ENCODE data around the gene SH3BP1. TPM values are rescaled to one million over a fixed set of nuclear protein-coding genes. Genes with fewer than 3 reads are reported as not detected.

The SH3BP1 gene
- total RNA-seq, 1 donor from 2014 or later, result 10.4 TPM

GRCh38 chr22:37611207-37611606, 28.3 kb upstream of the SH3BP1 start:
- Histone ChIP-seq H3K36me3 (ENCODE audit: control insufficient read depth, insufficient read depth, low read length) (peaks cover 2% of the 10 kb centered on the region), H3K27me3 (ENCODE audit: control insufficient read depth, insufficient read depth, low read length) (no peaks in the 10 kb centered on the region), H3K4me3 (ENCODE audit: low read depth, low read length) (no peak overlapping the region)
- no peak for DNase-seq (ENCODE audit: low read depth)
- TF ChIP-seq, protein P1, sequence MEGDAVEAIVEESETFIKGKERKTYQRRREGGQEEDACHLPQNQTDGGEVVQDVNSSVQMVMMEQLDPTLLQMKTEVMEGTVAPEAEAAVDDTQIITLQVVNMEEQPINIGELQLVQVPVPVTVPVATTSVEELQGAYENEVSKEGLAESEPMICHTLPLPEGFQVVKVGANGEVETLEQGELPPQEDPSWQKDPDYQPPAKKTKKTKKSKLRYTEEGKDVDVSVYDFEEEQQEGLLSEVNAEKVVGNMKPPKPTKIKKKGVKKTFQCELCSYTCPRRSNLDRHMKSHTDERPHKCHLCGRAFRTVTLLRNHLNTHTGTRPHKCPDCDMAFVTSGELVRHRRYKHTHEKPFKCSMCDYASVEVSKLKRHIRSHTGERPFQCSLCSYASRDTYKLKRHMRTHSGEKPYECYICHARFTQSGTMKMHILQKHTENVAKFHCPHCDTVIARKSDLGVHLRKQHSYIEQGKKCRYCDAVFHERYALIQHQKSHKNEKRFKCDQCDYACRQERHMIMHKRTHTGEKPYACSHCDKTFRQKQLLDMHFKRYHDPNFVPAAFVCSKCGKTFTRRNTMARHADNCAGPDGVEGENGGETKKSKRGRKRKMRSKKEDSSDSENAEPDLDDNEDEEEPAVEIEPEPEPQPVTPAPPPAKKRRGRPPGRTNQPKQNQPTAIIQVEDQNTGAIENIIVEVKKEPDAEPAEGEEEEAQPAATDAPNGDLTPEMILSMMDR (IDR thresholded peaks at IDR 0.05; ENCODE audit: insufficient read depth, low read length, poor library complexity, severe bottlenecking), result no peak

DNA sequence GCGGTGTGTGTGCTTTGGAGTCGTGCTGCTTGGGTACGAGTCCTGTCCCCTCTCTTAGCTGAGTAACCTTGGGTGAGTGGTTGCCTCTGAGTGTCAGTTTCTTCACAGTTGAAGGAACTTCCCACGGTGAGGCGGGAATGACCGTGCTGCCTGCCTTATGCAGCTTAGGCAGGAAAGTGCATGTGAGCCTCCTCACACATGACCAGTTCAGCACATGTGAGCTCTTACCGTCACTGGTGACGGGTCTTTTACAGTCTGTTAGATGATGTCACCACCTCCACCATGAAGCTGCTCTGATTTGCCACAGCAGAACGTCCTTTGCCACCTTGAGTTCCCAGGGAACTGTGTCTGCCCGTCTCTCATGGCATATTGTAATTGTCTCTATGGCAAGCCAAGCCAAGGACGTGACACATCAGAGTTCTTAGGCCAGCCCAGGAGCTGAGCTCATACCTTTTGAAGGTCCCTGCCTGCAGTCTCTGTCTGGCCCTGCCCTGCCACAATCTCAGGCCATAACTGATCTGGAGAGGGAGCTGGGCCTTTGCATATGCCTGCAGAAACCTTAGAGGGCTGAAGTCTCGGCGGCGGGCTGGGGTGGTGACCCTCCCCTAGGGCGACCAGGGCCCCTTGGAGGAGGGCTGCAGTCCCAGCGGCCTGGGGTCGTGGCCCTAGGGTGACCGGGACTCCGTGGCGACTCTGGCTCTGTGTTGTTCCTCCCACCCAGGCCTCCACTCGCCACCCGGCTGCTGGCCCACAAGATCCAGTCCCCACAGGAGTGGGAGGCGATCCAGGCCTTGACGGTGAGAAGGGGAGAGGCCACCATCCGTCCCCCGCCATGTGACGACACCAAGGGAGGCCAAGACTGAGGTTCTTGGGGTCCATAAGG, 23.0 kb upstream of the SH3BP1 start:
- no peaks in the 10 kb centered on the region for H3K27me3 ChIP-seq (ENCODE audit: control insufficient read depth, insufficient read depth, low read length)
- TF ChIP-seq, protein P1 (IDR thresholded peaks at IDR 0.05; ENCODE audit: insufficient read depth, low read length, poor library complexity, severe bottlenecking), result no peak
- H3K4me3 ChIP-seq (ENCODE audit: low read depth, low read length), result no peak overlapping the region
- H3K36me3 ChIP-seq (ENCODE audit: control insufficient read depth, insufficient read depth, low read length), result peaks cover 4% of the 10 kb centered on the region
- DNase-seq (ENCODE audit: low read depth), result no peak

DNA sequence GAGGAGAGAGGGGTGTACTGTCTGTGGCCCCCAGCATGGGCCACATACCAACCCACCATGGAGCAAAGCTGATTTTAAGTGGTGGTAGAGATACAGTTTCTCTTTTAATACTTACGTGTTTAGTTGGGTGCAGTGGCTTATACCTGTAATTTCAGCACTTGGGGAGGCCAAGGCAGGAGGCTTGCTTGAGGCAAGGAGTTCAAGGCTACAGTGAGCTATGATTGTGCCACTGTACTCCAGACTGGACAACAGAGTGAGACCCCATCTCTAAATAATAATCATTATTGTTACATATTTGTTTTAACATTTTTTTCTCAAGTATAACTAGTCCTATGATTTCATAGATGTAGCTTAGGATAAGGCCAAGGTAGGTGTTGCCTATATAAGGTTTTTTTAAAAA, 22.0 kb upstream of the SH3BP1 start:
- DNase-seq (ENCODE audit: low read depth), result no peak
- H3K36me3 ChIP-seq (ENCODE audit: control insufficient read depth, insufficient read depth, low read length), result peaks cover 4% of the 10 kb centered on the region
- no peak overlapping the region for H3K4me3 ChIP-seq (ENCODE audit: low read depth, low read length)
- TF ChIP-seq, protein P1 (IDR thresholded peaks at IDR 0.05; ENCODE audit: insufficient read depth, low read length, poor library complexity, severe bottlenecking), result no peak
- H3K27me3 ChIP-seq (ENCODE audit: control insufficient read depth, insufficient read depth, low read length), result no peaks in the 10 kb centered on the region

DNA sequence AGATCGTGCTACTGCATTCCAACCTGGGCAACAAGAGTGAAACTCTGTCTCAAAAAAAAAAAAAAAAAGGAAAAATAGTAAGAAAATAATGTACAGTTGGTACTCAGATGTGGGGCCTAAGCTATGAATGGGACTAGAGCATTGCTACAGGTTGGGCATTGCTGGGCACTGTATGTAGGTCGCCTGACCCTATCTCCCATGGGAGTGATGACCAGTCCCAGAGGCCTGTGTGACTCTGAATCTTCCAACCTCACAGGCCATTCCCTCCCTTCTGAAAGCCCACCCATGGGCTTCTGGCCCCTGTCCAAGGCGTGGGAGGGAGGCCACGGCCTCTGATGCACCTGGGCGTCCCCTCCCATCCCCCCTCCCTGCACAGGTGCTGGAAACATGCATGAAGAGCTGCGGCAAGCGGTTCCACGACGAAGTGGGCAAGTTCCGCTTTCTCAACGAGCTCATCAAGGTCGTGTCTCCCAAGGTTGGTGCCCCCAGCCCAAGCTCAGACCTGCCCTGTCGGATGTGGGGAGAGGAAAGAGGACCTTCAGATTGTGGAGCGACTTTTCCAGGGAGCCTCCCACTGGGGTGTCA, 21.3 kb upstream of the SH3BP1 start:
- TF ChIP-seq, protein P1 (IDR thresholded peaks at IDR 0.05; ENCODE audit: insufficient read depth, low read length, poor library complexity, severe bottlenecking), result no peak
- DNase-seq (ENCODE audit: low read depth), result no peak
- Histone ChIP-seq H3K4me3 (ENCODE audit: low read depth, low read length) (no peak overlapping the region), H3K36me3 (ENCODE audit: control insufficient read depth, insufficient read depth, low read length) (peaks cover 4% of the 10 kb centered on the region), H3K27me3 (ENCODE audit: control insufficient read depth, insufficient read depth, low read length) (no peaks in the 10 kb centered on the region)

- Histone ChIP-seq H3K36me3 (ENCODE audit: control insufficient read depth, insufficient read depth, low read length) (peaks cover 4% of the 10 kb centered on the region), H3K4me3 (ENCODE audit: low read depth, low read length) (no peak overlapping the region), H3K27me3 (ENCODE audit: control insufficient read depth, insufficient read depth, low read length) (no peaks in the 10 kb centered on the region)
- TF ChIP-seq, protein P1 (IDR thresholded peaks at IDR 0.05; ENCODE audit: insufficient read depth, low read length, poor library complexity, severe bottlenecking), result no peak
- DNase-seq (ENCODE audit: low read depth), result no peak
Observed at GRCh38 chr22:37618674-37619073, 20.8 kb upstream of the SH3BP1 start.

Measured in kidney epithelial cell (primary cell).